ENCODE results near the gene LRTM2.
A peak's percentile ranks its signal among the peaks of the same experiment; 100 is the strongest.

LRTM2 gene

DNA sequence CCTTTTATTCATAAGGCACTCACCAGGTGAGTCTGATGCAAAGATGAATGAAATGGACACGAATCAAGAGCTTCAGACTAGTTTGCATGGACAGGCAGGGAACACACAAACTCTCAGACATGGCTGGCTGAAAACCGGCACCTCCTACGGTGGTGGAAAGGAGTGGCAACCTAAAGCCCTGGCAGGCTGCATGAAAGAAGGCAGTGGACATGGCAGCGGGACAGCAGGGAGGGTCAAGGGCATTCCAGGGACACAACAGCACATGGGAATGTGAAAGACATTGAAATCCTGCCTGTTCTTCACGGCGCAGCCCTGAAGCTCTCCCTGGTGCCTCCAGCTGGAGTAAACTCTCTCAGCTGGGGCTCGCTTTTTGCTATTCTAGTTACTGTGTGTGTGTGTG is 16.6 kb upstream of the LRTM2 start:
- DNase-seq (ENCODE audit: extremely low read depth, low read depth) = no peak
- TF ChIP-seq, protein P1, sequence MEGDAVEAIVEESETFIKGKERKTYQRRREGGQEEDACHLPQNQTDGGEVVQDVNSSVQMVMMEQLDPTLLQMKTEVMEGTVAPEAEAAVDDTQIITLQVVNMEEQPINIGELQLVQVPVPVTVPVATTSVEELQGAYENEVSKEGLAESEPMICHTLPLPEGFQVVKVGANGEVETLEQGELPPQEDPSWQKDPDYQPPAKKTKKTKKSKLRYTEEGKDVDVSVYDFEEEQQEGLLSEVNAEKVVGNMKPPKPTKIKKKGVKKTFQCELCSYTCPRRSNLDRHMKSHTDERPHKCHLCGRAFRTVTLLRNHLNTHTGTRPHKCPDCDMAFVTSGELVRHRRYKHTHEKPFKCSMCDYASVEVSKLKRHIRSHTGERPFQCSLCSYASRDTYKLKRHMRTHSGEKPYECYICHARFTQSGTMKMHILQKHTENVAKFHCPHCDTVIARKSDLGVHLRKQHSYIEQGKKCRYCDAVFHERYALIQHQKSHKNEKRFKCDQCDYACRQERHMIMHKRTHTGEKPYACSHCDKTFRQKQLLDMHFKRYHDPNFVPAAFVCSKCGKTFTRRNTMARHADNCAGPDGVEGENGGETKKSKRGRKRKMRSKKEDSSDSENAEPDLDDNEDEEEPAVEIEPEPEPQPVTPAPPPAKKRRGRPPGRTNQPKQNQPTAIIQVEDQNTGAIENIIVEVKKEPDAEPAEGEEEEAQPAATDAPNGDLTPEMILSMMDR (IDR thresholded peaks at IDR 0.05; ENCODE audit: low read depth, low read length, missing control alignments) = no peak
- no peak overlapping the region for H3K4me3 ChIP-seq (replicated peaks; ENCODE audit: low read depth, low read length)

DNA sequence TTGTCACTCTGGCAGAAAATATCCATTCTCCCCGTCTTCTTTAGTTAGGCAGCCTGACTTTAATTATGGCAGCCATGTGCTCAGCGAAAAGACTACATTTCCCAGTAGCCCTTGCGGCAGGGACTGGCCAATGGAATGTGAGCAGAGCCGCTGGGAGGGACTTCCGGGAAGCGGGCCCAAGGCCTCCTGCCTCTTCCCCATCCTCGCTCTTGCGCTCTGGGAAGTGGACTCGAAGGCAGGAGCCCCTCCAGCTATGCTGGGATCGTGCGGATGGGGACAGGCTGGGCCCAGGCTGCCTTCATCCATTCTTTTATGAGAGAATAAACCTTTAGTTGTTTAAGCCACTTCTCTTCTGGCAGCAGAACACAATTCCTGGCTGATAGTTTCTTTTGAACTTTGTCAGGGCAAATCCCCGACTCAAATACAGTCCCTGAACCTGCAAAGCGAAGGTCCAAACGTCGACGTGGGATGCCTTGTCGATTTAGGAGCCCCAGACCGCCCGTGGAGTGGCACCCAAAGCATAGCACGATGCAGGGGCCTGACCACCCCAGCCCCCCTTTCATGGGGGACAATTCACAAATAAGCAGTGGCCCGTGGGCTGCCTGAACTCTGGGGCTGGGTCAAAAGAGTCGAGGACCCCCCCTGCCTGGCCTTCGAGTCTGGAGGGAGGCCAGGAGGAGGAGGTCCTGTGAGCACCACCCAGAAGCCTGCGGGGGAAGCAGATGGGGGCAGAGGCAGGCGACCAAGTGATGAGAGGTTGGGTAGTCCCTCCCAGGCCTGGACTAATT is 15.6 kb upstream of the LRTM2 start:
- no peak overlapping the region for H3K4me3 ChIP-seq (replicated peaks; ENCODE audit: low read depth, low read length)
- TF ChIP-seq, protein P1 (IDR thresholded peaks at IDR 0.05; ENCODE audit: low read depth, low read length, missing control alignments) = no peak
- peak; percentile 85 for DNase-seq (ENCODE audit: extremely low read depth, low read depth)

DNA sequence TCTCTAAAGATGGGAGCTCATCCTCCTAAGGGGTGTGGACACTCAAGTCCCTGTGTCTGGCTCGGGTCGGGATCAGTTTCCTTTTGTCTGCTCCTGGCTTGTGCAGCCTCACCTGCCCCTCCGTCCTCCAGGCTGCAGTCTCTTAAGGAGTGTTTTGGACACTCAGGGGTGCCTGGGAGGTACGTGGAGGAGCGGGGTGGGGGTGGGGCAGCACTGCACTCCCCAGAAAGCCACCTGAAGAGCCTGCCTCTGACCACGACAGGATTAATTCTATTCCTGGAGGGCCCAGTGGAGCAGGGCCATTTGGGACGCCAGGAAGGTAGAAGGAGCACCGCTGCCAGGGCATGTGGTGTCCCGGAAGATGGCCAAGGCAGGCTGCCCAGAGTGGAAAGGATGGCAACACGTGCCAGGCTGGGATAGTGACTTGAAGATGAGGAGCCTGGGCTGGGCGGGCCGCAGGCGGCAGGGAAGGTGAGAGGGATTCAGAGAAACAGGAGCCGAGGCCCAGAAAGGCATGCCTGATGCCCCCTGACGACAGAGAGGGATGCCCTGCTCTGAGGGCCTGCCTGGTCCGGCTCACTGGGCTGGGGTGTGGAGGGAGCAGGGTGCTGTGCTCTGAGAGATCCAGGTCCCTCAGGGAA is 14.8 kb upstream of the LRTM2 start:
- DNase-seq (ENCODE audit: extremely low read depth, low read depth) = no peak
- TF ChIP-seq, protein P1 (IDR thresholded peaks at IDR 0.05; ENCODE audit: low read depth, low read length, missing control alignments) = no peak
- no peak overlapping the region for H3K4me3 ChIP-seq (replicated peaks; ENCODE audit: low read depth, low read length)

DNA sequence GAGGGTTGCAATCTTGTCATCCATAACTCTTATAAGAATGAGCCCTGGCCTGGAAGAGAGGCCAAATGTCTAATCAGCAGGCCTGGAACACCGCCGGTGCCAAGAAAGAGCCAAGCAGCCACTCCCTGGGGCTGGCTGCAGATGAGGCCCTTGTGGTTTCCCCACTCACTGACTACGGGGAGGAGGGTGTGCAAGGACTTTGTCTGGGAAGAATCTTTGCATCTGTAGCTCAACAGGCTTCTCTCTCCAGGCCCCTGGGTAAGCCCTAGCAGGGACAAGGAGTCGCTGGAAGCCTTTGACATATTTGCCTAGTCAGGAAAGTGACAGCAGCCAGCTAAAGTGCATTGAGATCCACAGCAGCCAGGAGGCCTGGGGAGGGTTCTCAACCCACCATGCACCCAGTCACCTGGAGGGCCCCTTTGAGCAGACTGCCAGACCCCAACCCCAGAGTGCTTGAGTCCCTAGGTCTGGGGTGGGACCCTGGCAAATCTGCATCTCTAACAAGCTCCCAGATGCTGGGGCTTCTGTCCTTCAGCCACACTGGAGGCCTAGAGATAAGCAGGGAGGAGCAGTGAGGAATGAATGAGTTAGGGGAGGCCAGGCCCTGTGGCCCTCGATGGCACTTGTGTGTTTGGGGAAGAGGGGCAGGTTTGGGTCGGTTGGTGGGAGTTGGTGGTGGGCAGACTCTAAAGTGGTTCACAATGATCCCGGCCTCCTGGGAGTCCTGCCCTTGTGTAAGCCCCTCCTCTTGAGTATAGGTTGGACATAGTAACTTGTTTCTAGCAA is 13.9 kb upstream of the LRTM2 start:
- no peak overlapping the region for H3K4me3 ChIP-seq (replicated peaks; ENCODE audit: low read depth, low read length)
- TF ChIP-seq, protein P1 (IDR thresholded peaks at IDR 0.05; ENCODE audit: low read depth, low read length, missing control alignments) = no peak
- DNase-seq (ENCODE audit: extremely low read depth, low read depth) = no peak

DNA sequence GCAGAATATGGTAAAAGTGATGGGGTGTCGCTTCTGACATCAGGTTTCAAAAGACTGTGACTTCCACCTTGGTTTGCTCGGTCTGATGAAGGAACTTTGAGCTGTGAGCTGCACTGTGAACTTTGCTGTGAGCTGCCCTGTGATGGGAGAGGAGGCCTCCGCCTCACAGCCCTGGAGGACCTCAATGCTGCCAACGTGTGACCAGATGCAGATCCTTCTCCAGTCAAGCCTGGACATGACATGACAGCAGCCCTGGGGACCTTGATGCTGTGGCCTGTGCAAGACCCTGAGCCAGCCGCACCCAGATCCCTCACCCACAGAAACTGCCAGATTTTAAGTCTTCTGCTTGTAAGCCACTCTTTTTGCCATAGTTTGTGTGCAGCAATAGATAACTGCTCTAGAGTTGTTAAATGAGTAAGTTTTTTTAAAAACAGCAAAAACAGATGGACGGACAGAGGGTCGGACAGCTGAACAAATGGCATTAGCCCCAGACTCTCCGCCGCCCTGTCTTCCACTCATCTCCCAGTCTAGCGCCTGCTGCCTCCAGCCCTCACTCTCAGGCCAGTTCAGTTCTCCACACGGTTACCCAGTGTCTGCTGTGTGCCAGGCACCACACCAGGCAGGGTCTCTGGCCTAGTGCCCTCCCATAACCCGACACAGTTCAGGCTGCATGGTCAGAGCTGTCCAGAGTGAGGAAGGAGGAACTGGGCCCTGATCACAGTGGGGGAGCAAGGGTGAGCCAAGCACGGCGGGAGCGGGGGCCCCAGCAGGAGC is 13.1 kb upstream of the LRTM2 start:
- TF ChIP-seq, protein P1 (IDR thresholded peaks at IDR 0.05; ENCODE audit: low read depth, low read length, missing control alignments) = no peak
- no peak overlapping the region for H3K4me3 ChIP-seq (replicated peaks; ENCODE audit: low read depth, low read length)
- no peak for DNase-seq (ENCODE audit: extremely low read depth, low read depth)
